HG03565 (cell line): ENCODE measurements around the gene SLC22A3.
"Not testable (repeated sequence)": the region's sequence is repeated elsewhere in the genome, so short reads cannot be mapped to it uniquely, and the experiment has no call there.

ENCODE experiments used
- ATAC-seq: cut with Tn5 transposase; IDR thresholded peaks from one replicate; pipeline ENCODE4 v1.9.1; 2021; ENCODE audit warnings: mild to moderate bottlenecking, moderate library complexity; ENCODE audit not compliant: unreplicated experiment

The SLC22A3 gene, protein sequence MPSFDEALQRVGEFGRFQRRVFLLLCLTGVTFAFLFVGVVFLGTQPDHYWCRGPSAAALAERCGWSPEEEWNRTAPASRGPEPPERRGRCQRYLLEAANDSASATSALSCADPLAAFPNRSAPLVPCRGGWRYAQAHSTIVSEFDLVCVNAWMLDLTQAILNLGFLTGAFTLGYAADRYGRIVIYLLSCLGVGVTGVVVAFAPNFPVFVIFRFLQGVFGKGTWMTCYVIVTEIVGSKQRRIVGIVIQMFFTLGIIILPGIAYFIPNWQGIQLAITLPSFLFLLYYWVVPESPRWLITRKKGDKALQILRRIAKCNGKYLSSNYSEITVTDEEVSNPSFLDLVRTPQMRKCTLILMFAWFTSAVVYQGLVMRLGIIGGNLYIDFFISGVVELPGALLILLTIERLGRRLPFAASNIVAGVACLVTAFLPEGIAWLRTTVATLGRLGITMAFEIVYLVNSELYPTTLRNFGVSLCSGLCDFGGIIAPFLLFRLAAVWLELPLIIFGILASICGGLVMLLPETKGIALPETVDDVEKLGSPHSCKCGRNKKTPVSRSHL

DNA sequence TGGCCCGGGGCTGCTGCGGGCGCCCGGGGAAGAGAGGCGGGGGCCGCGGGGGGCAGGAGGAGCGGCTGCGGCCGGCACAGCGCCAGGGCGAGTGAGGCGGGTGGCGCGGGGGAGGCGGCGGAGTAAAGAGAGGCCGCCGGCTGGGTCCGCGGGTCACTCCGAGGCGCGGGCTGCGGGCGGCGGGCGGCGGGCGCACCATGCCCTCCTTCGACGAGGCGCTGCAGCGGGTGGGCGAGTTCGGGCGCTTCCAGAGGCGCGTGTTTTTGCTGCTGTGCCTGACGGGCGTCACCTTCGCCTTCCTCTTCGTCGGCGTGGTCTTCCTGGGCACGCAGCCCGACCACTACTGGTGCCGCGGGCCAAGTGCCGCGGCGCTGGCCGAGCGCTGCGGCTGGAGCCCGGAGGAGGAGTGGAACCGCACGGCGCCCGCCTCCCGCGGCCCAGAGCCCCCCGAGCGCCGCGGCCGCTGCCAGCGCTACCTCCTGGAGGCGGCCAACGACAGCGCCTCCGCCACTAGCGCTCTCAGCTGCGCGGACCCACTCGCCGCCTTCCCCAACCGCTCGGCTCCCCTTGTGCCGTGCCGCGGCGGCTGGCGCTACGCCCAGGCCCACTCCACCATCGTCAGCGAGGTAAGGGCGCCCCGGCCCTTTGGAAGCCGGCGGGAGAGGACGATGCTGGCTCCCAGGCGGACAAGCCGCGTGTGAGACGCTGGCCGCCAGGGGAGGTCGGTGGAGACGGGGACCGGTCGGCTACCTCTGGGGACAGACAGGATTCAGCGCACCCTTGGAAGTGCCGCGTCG is at the start of gene SLC22A3:
SLC22A3 (plus strand) TSS at position 156 of the 797 bp plus-strand sequence; CDS start at position 198, 42 bp downstream.
- ATAC-seq = no peak

DNA sequence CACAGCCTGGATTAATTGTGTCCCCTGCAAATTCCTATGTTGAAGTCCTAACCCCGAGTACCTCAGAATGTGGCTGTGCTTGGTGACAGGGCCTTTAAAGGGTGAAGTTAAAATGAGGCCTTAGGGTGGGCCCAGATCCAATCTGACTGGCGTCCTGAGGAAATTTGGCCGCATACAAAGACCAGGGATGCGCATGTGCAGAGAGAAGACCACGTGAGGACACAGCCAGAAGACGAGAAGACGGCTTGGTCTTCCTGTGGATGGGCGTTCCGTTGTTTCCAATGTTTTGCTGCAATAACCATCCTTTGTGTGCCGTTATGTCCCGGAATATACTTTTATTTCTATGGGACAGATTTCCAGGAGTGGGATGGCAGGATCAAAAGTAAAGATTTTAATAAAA is 48.6 kb upstream of the SLC22A3 start:
- no peak for ATAC-seq

DNA sequence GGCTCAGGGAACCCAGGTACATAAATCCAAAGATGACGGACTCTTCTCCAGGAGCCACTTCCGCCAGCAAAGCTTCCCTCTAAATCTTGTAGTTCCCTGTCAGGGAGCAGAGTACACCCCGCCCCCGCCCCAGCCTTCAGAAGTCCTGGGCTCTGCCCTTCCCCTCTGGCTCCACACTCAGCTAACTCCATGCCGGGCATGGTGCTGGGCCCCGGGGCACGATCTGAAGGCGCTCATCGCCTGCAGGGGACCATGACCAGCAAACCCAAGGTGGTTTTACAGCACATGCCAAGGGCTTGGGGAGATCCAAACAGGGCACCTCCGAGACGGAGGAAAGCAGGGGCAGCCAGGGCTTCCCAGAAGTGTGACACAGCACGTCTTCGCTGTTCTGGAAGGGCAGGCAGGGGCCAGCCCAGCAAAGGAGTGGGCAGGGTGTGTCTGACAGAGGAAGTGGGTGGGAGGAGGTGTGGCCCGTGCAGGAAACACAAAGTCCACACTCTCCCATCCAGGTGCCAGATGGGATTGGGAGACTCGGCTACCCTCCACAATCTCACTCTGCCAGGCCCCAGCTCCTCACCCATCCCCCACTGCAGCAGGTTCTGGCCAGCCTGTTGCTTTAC is 48.0 kb upstream of the SLC22A3 start:
- no peak for ATAC-seq

DNA sequence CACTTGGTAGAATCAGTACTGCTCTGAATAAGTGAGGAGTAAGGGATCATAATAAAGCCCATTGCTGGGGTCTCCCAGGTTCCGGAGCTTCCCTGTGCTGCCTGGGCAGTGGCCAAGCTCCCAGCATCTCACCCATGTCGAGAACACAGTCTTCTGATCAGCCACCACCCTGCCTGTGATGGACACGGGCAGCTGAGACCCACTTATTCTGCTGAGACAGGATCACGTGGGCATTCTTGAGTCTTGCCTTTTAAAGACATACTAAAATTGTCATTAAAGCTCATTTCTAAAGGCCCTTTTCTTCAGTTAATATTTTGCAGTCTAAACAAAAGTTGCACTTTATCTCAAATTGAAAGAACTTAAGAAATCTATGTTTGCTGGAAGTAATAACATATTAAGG is 46.8 kb upstream of the SLC22A3 start:
- ATAC-seq = no peak

DNA sequence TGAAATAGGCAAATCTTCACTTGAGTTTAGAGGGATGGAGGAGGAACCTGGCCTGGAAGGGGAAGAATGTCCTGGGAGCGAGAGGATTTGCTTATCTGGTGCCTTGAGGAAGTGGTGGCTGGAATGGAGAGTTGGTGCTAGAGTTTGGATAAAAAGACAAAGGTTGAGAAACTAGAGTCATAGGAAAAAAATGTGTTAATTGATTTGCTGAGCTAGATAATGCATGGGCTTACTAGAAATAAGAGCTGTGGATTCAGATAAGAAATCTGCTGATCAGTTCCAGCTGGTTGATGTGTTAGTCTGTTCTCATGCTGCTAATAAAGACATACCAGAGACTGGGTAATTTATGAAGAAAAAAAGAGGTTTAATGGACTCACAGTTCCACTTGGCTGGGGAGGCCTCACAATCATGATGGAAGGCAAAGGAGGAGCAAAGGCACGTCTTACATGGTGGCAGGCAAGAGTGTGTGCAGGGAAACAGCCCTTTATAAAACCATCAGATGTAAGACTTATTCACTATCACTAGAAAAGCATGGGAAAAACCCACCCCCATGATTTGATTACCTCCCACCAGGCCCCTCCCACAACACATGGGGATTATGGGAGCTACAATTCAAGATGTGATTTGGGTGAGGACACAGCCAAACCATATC is 45.6 kb upstream of the SLC22A3 start:
- ATAC-seq = not testable (repeated sequence)

DNA sequence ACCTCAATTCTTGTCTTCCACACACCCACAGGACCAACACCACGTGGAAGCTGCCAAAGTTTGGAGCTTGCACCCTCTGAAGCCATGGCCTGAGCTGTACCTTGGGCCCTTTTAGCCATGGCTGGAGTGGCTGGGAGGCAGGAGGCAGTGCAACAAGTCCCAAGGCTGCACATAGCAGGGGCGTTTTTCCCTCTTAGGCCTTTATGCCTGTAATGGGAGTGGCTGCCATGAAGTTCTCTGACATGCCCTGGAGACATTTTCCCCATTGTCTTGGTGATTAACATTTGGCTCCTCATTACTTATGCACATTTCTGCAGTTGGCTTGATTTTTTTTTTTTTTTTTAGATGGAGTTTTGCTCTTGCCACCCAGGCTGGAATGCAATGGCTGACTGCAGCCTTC is 44.4 kb upstream of the SLC22A3 start:
- ATAC-seq = no peak

DNA sequence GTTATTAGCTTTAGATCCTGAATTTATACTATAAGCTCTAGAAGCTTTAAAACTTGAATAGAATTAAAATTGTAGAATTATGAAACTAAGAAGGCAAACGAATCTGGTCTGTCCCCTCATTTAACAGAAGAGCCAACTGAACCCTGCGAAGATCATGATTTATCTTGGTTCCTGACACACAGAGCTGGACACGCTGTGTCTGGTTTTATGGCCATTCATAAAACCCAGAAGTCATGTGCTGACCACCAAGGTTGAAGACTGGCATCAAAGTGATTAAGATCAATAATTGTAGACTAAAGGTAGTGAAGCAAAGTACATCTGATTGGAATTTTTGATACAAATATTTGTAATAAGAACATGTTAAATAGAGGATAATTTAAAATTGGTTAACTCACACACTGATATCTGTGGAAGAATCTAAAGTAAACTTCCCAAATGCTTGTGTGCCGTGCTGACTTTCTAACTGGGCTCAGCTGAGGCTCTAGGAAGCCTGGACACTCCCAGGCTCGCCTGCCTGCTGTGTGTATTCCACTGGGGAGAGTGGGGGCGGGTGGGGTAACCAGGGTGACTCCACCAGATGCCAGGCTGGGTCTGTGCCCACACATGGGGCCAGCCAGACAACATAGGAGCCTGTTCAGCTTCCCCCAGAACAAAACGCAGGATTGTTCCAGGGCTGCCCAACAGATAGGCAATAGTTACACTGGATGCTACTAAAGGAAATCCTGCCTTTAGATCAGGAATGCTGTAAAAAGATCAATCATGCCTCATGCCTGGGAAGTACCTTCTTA is 42.1 kb upstream of the SLC22A3 start:
- ATAC-seq = no peak

DNA sequence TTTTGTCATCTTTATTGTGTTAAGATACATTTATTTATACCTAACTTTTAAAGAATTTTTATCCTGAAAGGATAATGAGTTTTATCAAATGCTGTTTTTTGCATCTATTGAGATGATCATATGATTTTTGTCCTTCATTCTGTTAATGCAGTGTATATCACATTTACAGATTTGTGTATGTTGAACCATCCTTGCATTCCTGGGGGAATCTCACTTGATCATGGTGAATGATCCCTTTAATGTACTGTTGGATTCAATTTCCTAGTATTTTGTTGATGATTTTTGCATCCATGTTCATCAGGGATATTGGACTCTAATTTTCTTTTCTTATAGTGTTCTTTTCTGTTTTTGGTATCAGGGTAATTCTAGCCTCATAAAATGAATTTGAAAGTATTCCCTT is 38.5 kb upstream of the SLC22A3 start:
- no peak for ATAC-seq

DNA sequence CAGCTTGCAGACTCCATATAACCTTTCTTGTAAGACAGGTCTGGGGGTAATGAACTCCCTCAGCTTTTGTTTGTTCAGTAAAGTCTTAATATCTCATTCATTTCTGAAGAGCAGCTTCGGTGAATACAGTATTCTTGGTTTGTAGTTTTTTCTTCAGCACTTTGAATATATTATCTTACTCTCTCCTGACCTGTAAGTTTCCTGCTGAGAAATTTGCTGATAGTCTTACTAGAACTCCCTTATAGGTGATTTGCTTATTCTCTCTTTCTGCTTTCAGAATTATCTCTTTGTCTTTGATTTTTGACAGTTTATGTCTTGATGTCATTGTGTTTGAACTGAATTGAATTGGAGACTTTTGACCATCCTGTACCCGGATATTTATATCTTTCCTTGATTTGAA is 35.3 kb upstream of the SLC22A3 start:
- no peak for ATAC-seq

DNA sequence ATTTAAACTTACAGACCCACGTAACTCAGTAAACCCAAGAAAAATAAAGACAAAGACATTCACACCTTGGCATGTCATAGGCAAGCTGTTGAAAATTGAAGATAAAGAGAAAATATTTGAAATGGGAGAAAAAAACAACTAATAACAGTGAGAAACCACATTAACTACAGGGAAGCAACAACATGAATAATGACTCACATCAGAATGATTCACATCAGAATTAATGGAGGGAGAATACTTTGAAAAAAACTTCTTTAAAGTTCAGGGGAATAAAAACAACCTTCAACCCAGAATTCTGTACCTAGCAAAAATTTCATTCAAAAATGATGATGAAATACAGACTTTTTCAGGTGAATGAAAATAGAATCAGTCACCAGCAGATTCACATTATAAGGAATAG is 32.9 kb upstream of the SLC22A3 start:
- no peak for ATAC-seq

DNA sequence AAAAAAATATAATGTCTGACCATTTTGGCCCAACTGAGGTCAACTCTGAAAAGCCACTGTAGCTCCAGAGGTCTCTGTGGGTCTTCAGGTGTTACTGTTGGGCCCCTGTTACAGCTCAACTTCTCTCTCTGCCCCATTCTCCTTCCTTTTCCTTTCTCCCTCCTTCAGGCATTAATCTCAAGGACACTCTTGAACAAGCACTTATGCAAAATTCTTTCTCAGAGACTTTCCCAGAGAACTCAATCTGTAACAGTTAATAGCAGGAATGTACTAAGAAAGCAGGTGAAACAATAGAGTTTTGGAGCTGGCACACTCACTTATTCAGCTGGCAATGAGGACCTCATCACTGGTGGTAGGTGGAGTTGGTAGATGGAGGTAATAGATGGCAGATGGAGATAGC is 31.9 kb upstream of the SLC22A3 start:
- no peak for ATAC-seq

DNA sequence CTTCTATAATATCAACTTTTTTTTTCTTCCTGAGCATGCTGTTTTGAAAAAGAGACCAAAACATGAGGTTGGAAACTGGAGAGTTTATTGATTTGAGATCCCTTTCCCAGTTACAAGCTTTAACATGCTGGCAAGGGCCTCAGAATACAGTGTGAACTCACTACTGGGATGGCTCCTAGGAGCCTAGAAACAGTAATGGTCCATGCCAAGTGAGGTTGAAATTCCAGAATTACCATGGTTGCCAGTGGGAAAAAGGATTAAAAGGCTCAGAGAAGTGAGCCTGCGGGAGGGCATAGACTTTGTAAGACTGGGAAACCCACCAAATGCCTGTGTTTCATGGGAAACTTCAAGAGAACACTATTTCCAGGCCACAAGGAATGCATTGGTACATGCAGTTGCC is 28.9 kb upstream of the SLC22A3 start:
- no peak for ATAC-seq

DNA sequence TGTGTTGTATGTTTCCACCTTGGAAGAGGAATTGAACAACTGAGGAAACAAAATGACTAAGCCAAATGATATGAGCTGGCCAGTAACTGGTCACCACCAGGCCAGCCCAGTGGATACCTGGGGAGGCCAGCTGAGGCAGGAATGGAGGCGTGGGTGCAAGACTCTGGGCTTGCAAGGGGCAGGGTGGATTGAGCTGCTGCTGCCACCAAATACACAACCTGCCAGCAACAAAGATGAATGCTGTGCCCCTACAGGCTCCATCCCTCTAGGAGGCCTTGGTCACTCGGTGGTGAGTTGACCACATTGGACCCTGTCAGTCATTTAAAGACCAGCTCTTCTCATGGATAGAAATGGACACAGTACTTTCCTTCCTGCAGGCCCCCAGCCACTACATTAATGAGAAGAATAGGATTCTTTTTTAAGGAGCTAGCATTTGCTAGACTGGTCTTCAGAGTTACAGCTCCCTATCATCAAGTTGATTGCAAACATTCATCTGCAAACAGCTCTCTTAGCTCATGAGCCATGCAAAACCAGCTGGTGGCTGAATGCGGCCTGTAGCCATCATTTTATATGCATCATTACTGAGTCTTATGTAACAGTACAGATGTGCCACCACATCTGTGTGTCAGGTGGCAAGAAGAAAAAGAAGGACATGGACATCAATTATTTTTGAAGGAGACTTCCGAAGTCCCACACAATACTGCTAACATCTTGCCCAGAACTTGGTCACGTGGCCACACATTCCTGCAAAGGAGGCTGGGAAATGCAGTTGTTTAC is 26.3 kb upstream of the SLC22A3 start:
- no peak for ATAC-seq

DNA sequence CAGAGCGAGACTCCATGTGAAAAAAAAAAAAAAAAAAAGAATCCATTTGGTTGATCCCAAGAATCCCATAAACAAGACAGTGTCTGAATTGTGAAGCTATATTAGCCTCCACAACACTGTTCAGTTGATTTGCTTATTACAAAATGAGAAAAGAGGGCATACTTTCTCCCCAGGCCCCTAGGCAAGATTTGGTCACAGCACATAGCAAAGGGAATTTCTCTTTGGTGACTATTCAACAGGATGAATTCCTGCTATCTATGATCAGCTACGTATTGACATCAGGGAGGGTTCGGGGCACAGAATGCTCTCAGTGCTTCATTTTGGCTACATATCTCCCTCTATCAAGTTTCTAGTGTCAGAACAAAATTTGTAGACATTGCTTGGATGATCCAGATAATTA is 20.2 kb upstream of the SLC22A3 start:
- ATAC-seq = no peak

DNA sequence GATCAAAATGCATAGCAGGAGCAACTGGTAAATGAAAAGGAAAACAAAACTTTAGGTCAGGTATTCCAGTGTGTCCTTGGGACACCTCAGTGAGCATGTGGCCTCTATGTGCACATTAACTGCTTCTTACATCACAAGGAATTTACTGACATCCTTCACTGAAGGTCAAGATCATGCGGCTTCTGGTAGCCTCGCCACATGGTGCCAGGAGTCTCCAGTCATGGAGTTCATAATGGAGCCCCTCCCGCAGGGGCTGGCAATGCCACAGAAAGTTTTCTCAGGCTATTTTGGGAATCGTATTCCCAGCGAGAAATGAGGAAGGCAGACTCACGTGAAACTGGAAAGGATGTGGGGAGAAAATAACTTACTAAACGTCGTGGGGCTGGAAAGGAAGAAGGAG is 19.7 kb upstream of the SLC22A3 start:
- ATAC-seq = no peak

DNA sequence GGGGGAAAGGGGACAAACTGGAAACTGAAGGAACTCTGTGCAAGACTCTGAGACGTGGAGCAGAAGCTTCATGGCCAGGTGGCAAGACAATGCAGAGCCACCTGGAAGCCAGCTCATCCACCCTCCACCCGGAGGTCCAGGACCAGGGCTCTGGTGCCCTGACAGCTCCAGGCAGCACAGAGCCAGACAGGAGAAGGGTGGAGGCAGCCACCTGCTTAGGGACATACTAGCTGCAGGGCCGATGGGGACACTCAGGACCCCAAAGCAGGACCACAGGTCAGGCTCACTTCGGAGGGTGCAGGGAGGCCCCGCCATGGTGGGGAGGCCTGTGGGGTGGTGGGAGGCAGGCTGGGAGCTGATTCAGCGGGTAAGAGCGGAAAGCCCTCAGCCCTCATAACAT is 19.0 kb upstream of the SLC22A3 start:
- no peak for ATAC-seq

DNA sequence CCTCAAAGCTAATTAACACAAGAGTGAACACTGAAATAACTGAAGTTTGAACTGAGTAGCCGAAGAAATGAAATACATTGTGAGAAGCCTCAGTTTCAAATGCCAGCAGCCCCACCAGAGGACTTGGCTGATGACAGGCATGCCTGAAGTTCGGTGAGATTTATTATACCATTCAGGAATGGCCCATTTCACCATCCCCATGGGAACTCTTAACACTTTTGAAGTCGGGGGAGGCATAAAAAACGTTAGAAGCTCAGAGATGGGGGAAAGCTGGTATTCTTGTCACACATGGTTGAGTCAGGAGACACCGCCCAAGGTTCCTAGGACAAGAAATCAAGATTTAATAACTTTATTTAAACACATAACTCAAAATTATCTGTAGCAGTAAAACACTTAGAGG is 17.6 kb upstream of the SLC22A3 start:
- ATAC-seq = no peak

DNA sequence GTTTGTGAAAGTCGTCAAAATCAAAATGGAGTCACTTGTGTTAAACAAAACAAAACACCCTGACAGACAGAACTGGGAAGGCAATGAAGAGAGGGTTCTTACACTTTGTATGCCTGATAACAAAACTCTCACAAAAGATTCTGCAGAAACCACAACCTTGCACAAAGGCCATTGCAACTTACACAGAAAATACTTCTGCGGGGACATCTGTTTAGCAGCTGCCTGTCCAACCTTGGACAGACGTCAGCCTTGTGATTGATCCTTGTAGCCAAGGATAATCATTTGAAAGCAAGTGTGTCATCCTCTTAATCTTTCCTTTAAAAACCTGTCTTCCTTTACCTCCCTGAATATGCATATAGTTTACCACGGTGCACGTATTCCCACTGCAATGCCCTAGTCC is 17.0 kb upstream of the SLC22A3 start:
- no peak for ATAC-seq

DNA sequence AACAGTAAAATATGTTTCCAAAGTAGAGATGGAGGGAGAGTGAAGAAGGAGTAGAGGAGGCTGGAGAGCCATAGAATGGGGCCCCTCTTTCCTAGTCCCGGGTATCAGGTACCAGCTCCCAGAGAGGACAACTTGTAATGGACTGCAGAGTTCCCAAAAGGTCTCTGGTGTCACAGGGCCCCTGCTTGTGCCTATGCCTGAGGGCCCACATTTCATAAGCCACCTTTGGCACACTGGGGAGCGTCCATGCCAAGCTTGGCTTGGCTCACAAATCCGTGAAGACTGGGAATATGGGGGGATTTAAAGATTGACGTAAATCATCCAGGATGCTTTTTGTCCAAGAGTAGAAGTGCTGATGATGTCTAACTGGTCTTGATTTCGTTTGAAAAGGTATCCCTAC is 16.4 kb upstream of the SLC22A3 start:
- ATAC-seq = no peak
